Activated T-cell treated with anti-CD3 and anti-CD28 coated beads, Interleukin-2, amount 50 U/mL, for 1 hour (primary cell): ENCODE data around the gene TMEM131.

Source experiments
- DNase-seq: peaks from one replicate; pipeline ENCODE4 v3.0.0-alpha.2; 2020

Gene TMEM131

GRCh38 chr2:97736185-97736584, 259.6 kb downstream of the TMEM131 start:
- no peak for DNase-seq

GRCh38 chr2:97735161-97735561, 260.6 kb downstream of the TMEM131 start:
- DNase-seq = peak; percentile 13

- peak; percentile 13 for DNase-seq
Observed at GRCh38 chr2:97734061-97735051, 261.4 kb downstream of the TMEM131 start.

GRCh38 chr2:97733341-97734035, 262.3 kb downstream of the TMEM131 start:
- peak; percentile 16 for DNase-seq

- peak; percentile 10 for DNase-seq
Observed at GRCh38 chr2:97732436-97733340, 263.1 kb downstream of the TMEM131 start.

- peak; percentile 18 for DNase-seq
Observed at GRCh38 chr2:97731274-97732020, 264.3 kb downstream of the TMEM131 start.

GRCh38 chr2:97730245-97730644, 265.5 kb downstream of the TMEM131 start:
- no peak for DNase-seq

GRCh38 chr2:97728091-97728731, 267.5 kb downstream of the TMEM131 start:
- DNase-seq = peak; percentile 52

- no peak for DNase-seq
Observed at GRCh38 chr2:97727296-97727695, 268.5 kb downstream of the TMEM131 start.

- DNase-seq = no peak
Observed at GRCh38 chr2:97726261-97727064, 269.3 kb downstream of the TMEM131 start.

- DNase-seq = no peak
Observed at GRCh38 chr2:97724946-97725688, 270.6 kb downstream of the TMEM131 start.

- DNase-seq = no peak
Observed at GRCh38 chr2:97724501-97724900, 271.2 kb downstream of the TMEM131 start.

- no peak for DNase-seq
Observed at GRCh38 chr2:97724073-97724410, 271.7 kb downstream of the TMEM131 start.

- DNase-seq = no peak
Observed at GRCh38 chr2:97723156-97724072, 272.3 kb downstream of the TMEM131 start.

GRCh38 chr2:97722227-97722626, 273.5 kb downstream of the TMEM131 start:
- no peak for DNase-seq

- no peak for DNase-seq
Observed at GRCh38 chr2:97720746-97721145, 275.0 kb downstream of the TMEM131 start.

GRCh38 chr2:97719362-97720155, 276.2 kb downstream of the TMEM131 start:
- no peak for DNase-seq

GRCh38 chr2:97718942-97719341, 276.8 kb downstream of the TMEM131 start:
- DNase-seq = peak; percentile 54
